Neural progenitor cell (in vitro differentiated cells): ENCODE results near the gene GGTLC1.
A peak's percentile ranks its signal among the peaks of the same experiment; 100 is the strongest.
"Not testable (repeated sequence)": the region's sequence is repeated elsewhere in the genome, so short reads cannot be mapped to it uniquely, and the experiment has no call there.

Experiments
- EZH2 ChIP-seq: fragments of 200-600 bp; sonication (generic); IDR thresholded peaks from 2 replicates; pipeline ENCODE4 v1.6.1; 2017; ENCODE audit warnings: antibody characterized with exemption, mild to moderate bottlenecking, moderate library complexity
- EZH2phosphoT487 ChIP-seq: fragments of 200-600 bp; sonication (generic); IDR thresholded peaks from 2 replicates; pipeline ENCODE4 v1.6.1; 2017; ENCODE audit warnings: antibody characterized with exemption
- TF ChIP-seq, protein P1 (sequence below): fragments of 200-600 bp; sonication (generic); IDR thresholded peaks from 2 replicates; pipeline ENCODE4 v1.5.1; 2017; ENCODE audit warnings: antibody characterized with exemption, mild to moderate bottlenecking

DNA sequence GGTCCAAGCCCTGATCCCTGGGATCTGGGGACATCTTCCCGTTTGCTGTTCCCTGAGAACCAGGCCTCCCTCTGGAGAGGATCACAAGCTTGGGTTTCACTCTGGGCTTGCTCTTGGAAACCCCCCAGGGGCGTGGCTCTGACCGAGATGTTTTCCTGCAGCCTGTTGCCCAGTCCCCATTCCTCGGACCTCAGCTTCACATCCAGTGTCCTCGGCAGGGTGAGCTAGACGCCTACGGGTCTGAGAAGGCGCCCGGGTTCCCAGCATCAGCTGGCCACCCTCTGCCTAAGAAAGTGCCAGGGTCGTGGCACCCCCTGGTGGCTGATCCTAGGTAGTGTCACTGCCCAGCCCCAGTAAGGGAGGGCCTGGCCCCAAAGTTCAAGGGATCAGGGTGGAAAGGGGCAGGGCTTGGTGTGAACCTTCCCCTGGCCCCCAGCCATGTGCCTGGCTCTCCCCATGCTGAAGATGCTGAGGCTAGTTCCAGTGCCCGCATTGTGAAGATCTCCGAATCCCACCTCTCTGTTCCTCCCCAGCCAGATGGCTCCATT lies 4.0 kb downstream of the GGTLC1 start:
- TF ChIP-seq, protein P1, sequence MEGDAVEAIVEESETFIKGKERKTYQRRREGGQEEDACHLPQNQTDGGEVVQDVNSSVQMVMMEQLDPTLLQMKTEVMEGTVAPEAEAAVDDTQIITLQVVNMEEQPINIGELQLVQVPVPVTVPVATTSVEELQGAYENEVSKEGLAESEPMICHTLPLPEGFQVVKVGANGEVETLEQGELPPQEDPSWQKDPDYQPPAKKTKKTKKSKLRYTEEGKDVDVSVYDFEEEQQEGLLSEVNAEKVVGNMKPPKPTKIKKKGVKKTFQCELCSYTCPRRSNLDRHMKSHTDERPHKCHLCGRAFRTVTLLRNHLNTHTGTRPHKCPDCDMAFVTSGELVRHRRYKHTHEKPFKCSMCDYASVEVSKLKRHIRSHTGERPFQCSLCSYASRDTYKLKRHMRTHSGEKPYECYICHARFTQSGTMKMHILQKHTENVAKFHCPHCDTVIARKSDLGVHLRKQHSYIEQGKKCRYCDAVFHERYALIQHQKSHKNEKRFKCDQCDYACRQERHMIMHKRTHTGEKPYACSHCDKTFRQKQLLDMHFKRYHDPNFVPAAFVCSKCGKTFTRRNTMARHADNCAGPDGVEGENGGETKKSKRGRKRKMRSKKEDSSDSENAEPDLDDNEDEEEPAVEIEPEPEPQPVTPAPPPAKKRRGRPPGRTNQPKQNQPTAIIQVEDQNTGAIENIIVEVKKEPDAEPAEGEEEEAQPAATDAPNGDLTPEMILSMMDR: peak; percentile 32
- TF ChIP-seq EZH2phosphoT487, EZH2: not testable (repeated sequence)
